Superior temporal gyrus (tissue), 1 donor: ENCODE results near the gene IFRD1.
"Not testable (repeated sequence)": the region's sequence is repeated elsewhere in the genome, so short reads cannot be mapped to it uniquely, and the experiment has no call there.

Source experiments
- DNase-seq: peaks from one replicate; pipeline ENCODE4 v3.0.0-alpha.2; 2016; ENCODE audit errors: extremely low spot score

IFRD1 gene

DNA sequence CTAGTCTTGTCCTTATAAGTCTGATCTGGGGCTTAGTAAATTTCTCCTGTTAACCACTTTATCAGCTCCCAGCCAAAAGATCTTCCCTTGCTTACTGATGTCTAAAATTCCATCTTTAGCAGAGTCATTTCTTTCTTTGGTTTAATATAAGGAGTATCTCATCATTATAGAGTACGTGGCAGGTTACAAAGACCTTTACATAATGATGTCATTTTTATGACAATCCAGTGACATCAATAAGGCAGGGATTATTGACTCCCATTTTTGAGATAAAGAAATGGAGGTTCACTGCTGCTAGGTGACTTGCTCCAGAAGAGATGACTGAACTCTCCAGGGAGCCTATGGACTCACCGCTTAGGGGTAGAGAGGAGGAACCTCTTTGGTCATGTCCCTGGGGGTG lies 8.1 kb upstream of the IFRD1 start:
- DNase-seq = no peak

DNA sequence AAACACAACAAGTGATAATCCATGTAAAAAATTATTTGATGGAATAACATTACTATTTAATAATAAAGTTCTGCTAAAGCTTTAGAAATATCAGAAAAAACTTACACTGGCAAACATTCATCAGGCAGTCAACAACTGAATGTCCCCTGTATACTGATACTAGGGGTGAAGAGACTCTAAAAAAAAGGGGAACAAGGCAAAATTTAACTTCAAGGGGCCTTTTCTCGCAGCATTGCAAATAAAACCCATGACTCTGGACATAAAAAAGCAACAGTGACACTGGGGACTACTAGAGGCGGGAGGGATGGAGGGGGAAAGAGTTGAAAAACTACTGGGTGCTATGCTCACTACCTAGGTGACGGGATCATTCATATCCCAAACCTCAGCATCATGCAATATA lies 5.8 kb upstream of the IFRD1 start:
- no peak for DNase-seq

DNA sequence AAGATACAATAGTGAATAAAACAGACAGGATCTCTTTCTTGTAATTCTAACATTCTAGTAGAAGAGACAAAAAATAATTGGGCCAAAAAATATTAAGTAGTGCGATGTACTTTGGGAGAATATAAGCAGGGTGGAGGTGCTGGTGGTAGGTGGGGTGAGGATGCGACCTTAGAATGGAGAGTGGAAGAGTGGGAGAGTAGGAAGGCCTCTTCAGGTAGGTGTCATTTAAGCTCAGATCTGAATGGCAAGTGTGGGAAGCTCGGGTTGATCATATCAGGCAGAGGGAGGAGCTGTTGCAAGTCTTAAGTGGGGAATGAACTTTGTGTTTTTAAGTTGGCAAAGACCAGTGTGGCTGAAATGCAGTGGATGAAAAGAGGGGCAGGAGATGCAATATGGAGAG lies 3.8 kb upstream of the IFRD1 start:
- DNase-seq = no peak

DNA sequence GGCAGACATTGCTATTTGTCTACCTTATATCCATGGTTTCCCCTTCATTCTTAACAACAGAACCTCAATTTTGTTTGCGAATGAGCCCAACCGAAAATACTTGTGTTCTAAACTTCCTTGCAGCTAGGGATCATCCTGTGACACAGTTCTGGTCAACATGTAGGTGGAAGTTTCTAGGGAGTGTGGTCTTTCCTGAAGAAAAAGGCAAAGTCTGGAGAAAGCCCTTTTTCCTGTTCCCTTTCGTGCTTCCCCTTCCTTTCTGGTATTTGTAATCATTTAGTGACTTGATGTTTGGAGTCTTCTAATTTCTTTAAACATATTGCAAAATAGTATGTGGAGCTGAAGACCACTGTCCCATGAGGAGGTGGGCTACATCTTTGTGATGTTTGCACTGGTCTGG lies 2.9 kb upstream of the IFRD1 start:
- no peak for DNase-seq

DNA sequence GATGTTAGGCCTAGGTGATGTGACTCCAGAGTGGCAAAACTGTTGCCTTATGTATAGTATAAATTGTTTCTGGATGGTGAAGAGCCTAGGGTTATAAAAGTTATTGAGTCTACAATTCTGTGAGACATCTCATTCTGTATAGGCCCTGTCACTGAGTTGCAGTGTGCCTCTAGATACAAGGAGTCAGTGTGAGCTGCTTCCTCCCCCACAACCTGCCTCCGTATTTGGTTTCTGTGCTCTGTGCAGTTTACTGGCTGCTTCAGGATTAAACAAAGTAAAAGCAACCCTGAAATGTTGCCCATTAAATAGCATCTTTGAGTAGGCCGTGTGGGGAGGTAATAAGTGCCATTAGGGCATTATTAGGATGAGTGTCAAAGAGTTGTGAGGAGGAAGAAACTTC lies 1.9 kb upstream of the IFRD1 start:
- DNase-seq = no peak

DNA sequence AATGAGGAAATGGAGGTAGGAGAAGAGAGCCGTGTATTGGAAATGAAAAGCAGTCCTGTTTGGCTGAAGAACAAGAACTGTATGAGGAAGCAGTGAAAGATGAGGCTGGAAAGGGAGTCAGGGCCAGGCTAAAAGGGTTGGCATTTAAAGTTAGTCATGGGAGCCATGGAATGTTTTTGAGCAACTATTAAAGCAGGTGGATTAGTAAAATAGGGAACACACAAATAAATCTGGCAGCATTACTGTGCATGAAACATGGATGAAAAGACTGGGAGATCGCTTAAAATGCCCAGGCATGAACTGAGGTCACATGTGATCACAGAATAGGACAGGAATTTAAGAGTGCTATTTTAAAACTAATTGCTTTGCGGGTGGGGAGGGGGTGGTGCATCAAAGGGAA lies 1.4 kb upstream of the IFRD1 start:
- no peak for DNase-seq

DNA sequence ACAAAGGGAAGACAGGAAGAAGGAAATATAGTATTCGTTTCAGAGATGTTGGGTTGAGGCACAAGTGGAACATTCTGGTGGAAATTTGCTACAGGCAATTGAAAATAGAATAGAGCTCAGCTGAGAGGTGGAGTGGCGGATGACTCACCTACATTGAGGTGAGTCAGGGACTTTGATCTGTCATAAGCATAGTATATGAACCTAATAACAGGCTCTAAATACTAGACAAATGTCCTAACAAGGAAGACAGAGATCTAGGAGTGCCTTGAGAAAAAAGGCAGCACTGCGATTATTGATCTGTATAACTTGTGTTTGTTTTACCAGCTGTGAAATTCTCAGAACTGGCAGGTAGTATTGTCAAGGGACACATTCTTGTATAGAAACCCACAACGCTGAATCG lies 907 bp upstream of the IFRD1 start:
- DNase-seq = no peak

DNA sequence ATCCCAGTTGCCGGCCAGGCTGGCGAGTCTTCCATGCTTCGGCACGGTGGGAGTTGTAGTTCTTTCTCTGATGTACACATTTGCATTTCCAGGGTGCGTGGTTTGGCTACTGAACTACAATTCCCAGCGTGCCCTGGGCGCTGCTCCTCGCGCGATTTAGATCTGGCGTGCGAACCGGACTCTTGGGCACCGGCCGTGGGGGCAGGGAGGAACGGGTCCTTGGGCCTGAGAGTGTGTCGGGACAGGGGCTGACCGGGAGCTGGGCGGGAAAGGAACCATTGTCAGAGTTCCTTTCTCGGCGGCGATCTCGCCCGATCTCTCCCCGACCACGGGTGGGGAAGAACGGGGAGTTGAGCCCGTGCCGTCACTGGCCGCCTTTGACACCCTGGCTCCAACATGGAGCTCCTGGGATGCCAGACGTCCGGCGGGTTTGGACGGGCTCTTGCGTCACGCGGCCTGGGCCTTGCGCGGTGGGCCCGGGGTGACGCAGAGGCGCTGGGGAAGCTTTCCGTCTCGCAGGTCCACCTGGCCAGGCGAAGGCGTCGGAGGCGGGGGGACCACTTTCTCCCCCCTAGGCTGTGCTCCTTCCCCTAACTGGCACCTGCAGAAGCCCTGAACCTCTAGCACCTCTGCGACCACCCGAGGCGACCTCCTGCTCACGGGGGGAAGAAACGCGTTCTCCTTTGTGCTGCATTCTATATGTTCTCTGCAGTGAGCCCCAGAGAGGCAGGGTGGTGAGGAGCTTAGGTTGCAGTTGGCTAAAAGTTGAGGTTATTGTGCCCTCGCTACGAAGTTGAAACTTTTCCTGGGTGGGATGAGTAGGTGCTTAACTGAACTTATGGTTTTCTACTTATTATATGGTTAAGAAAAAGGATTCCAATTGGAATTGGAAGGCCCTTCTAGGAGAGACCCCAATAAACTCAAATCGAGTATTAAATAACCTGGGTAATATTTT lies 824 bp downstream of the IFRD1 start:
- DNase-seq = peak; percentile 98

DNA sequence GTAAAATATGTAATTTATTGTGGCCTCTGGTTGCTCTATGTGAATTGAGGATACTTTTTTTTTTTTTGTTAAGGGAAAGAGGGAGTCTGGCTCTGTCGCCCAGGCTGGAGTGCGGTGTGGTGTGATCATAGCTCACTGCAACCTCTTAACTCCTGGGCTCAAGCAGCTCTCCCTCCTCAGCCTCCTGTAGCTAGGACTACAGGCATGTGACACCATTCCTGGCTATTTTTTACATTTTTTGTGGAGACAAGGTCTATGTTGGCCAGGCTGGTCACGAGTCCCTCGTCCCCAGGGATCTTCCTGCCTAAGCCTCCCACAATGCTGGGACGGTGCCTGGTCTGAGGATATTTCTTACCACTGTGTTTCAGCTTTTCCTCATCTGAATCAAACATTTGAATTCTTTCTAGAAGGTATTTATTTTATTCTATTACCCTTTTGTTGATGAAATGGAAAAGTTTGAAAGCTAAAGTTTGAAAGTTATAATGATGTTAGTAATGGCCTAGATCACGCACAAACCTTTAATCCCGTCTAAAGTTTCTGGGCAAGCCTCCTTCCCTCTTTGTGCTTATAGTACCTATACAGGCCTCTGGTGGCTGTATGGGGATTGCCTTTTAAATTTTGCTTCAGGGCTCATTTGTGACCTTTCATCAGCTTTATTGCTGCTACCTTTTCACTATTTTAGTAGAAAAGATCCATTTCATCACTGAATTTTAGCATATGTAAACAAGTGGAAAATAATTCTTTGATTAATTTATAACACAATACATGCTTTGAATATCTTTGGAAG lies 2.0 kb downstream of the IFRD1 start:
- no peak for DNase-seq

DNA sequence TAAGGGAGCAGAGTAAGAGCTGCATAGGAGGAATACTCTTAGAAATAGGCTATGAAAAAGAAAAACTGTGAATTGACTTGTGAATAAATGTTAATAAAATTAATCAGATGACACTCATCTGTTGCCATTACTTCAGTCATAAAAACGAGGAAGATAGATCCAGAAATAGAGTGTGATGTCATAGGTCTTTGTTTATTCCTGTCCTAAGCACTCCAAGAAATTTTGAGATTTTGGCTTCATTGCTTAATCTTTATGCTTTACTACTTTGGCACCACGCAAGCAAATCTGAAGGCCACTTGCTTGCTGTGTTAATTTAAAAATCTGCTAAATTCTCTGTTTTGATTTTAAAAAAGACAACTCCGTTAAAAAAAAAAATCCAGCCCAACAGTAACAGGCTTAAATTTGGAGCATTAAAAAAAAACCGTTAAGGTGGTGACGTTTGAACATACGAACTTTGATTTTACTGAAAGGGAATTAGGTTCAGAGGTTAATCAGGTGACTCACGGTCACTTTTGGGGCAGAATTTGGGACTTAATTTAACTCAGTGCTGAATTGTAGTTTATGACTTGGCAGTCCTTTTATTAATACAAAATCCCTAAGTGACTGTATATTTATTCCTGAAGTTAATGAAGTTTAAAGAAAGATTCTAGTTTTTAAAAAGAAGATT lies 3.4 kb downstream of the IFRD1 start:
- DNase-seq = no peak

DNA sequence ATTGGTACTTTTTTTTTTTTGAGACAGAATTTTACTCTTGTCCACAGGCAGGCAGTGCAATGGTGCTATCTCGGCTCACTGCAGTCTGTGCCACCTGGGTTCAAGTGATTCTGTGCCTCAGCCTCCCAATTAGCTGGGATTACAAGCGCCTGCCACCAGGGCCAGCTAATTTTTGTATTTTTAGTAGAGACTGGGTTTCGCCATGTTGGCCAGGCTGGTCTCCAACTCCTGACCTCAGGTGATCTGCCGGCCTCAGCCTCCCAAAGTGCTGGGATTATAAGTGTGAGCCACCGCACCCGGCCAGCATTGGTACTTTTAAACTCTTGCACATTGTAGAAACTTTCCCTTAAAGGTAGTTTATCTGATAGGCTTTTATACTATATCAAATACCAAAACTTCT lies 3.9 kb downstream of the IFRD1 start:
- DNase-seq = not testable (repeated sequence)

DNA sequence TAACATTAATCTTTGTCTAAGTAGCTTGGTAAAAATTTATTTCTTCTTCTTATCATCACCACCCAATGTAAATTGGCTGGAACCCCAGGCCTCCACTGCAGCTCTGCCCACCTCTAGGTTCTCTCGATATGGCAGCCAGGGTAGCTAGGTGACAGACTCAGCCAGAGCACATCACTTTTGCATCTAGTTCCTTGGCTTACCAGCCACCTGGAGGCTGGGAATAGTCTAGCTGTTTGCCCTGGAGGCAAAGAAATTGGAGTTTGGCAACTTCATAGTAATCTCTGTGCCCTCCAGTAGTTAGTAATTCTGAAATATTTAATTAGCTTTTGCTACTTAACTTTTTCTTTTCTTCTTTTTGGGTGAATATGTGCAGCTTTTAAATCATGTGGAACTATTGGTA lies 9.4 kb downstream of the IFRD1 start:
- DNase-seq = no peak

DNA sequence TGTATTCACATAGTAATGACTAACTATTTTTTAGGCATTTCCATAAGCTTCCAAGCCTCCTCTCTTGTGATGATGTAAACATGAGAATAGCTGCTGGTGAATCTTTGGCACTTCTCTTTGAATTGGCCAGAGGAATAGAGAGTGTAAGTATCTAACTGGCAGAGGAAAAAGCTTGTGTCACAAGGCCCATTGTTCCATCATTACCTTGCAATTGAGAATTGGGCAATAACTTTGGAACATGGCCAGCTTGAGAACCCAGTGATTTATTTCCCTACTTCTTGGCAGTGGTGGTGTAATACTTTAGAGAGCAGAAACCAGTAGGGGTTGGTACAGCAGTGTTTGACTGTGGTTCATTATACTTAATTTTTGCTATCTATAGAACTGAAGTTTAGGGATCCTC lies 12.0 kb downstream of the IFRD1 start:
- no peak for DNase-seq

DNA sequence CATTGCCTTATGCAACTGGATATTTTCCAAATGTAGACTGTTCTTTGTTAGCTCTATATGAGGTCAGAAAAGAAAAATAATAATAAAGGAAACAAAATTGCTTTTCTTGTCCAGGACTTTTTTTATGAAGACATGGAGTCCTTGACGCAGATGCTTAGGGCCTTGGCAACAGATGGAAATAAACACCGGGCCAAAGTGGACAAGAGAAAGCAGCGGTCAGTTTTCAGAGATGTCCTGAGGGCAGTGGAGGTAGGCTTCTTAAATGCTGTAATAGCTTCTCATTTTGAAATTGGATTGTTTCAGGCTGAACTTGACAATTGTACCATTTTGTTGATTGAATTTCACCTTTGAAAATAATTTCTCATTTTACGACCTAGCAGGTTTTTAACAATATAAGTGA lies 17.6 kb downstream of the IFRD1 start:
- no peak for DNase-seq

DNA sequence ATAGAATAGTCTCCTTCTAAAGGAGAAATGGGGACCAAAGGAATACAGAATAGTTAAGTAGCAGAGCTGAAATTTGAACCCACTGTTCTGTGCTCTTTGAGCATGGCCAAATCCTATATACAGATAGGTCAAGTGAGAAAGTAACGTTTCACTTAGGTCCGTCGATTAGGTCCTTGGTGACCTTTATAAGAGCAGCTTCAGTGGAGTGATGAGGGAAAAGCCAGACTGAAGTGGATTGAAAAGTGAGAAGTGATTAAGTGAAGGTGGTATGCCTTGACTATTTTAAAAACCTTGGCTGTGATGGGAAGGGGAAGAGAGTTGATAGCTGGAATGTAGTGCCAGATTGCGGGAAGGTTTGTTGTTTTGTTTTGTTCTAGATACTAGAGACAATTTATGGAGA lies 19.9 kb downstream of the IFRD1 start:
- no peak for DNase-seq

DNA sequence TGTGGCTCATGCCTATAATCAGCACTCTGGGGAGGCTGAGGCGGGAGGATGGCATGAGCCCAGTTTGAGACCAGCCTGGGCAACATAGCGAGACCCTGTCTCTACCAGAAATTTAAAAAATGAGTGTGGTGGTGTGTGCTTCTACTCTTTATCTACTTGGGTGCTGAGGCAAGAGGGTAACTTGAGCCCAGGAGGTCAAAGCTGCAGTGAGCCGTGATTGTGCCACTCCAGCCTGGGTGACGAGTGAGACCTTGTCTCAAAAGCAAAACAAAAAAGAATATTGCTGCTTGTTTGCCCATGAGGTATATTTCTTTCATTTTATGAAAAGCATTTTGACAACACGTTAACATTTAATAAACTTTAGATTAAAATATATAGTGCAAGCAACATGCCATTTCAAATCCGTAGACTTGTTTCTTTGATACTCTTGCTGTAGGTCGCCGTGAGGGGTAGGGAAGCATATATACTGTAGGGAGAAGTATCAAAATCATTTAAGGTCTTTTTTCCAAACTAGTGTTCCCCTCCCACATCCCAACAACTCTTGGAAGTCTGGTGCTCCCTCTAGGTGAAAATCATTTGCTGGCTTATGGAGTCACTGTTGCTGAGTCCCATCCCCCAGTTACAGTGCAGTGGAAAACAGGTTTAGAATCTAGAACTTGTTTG lies 26.3 kb downstream of the IFRD1 start:
- DNase-seq = no peak

DNA sequence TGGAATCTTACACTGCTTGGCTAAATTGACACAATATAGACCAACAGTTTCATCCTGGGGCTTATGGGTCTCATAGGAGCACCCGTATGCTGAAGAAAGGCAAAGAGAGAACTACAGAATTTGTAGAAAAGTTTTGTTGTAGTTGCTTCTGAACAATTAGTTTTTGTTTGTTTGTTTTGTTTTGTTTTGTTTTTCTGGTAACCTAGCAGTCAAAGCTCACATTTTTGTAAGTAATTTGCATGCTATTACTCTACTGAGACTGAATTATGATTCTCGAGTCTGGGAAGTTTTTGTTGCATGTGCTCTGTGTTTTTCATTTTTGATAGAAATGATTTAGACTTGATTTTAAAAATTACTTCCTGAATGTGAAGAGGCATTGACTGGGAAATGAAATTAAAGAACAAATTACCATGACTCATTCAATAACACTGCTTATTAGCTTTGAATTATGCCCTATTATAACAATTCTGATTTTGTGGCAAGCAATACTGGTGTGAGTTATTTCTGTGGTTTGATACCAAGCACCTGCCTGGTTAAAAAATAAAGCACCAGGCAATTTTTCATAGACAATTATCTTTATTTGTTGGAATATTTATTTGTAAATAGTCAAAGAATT lies 31.0 kb downstream of the IFRD1 start:
- DNase-seq = no peak

DNA sequence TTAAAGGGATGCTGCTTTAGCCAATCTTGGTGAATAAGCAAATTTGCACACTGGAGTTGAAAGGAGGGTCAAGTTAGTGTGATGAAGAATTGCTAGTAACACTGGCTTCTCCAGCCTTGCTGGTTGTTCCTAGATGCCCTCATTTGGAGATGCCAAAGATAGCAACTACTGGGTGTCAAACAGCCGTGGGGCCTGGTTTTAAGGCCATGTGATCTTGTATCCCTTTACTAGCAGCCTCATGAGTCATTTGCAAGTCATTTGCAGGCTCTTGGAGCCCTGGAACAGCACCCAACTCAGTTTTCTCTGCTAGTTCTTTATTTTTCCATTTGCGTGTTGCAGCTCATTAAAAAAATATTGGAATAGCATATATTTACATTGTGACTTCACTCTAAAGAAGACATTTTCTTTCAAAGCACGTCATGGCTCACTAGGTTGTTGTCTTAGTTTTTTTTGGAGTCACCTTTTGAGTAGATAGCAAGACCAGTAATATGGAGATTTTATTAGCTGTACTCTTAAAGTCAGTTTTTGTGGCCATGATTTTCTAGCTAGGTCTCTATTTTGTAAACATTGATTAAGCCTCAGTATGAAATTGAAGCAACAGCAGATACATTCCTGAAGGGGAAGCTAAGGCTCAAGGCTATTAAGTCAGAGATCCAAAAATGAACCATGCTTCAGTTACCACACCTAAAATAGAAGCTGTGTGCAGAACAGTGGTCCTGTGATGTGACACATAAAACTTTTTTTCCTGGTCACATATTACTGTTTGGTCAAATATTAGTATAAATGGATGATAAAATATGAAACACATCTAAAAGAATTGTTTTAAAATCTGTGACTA lies 31.8 kb downstream of the IFRD1 start:
- peak; percentile 34 for DNase-seq

DNA sequence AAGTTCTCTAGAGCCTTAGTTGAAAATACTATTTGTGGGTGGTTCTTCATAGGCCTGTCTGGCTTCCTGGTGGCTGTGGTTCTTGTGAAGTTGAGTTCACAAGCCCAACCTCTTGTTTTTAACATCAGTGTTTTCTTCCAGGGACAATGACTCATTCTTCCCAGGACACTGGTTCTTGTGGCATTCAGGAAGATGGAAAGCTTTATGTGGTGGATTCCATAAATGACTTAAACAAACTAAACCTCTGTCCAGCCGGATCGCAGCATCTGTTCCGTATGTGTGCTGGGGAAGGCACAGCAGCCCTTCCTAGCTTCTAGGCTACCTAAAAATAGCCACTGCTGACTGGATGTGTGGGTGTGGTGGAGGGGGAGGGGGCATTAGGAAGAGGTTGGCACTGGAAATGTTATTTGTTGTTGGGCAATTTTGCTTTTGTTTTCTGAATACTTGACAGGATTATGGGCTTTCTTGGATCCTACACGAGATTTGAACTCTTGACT lies 34.5 kb downstream of the IFRD1 start:
- no peak for DNase-seq

DNA sequence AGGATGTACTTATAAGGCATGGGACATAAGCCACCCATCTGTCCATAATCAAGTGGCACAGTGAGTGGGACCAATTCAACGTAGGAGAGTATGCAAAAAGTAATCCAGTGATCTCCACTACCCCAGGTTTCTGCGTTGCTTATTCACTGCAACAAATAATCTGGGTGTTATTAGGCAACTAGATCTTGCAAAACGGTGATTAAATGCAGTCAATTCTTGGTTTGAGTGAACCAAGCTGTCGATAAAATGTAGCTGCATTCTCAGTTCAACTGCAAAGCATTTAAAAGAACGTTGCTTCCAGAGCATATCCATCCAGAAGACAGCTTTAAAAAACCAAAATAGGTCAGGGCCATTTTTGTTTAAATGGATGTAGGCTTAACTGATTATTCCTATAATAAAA lies 35.5 kb downstream of the IFRD1 start:
- no peak for DNase-seq
